Measurements from ENCODE around the gene LIG3. TPM values are rescaled to one million over a fixed set of nuclear protein-coding genes. Genes with fewer than 3 reads are reported as not detected.

Gene LIG3
- total and polyA plus RNA-seq, 2 of the 13 experiments (the other 11 are each of a cell fraction or from before 2014, with no cell fraction given), result 34.4 to 36.2 TPM

- peak; percentile 100 for TF ChIP-seq ZFP91 (CRISPR knock-in tag; IDR thresholded peaks at IDR 0.05; ENCODE audit: borderline replicate concordance)
- TF ChIP-seq ARNT (IDR thresholded peaks at IDR 0.05), result no peak
- no peak for TF ChIP-seq HNF4A (CRISPR knock-in tag; IDR thresholded peaks at IDR 0.05)
- TF ChIP-seq IKZF1 (IDR thresholded peaks at IDR 0.05), result no peak
- TF ChIP-seq ZNF33A (CRISPR knock-in tag; IDR thresholded peaks at IDR 0.05; ENCODE audit: borderline replicate concordance), result no peak
- TF ChIP-seq KDM2A (CRISPR knock-in tag; IDR thresholded peaks at IDR 0.05; ENCODE audit: borderline replicate concordance, low read depth), result peak; percentile 62
- TF ChIP-seq CENPT (CRISPR knock-in tag; IDR thresholded peaks at IDR 0.05; ENCODE audit: low read depth), result no peak
- 0 out of 2 replicates have a peak, but pooled peaks have one; percentile 29 for TF ChIP-seq HCFC1 (IDR thresholded peaks at IDR 0.05; ENCODE audit: low read depth, low read length)
- TF ChIP-seq ZNF720 (CRISPR knock-in tag; IDR thresholded peaks at IDR 0.05), result no peak
- no peak for TF ChIP-seq ZZZ3 (CRISPR knock-in tag; IDR thresholded peaks at IDR 0.05; ENCODE audit: borderline replicate concordance)
- no peak for TF ChIP-seq ZBTB26 (CRISPR knock-in tag; IDR thresholded peaks at IDR 0.05; ENCODE audit: borderline replicate concordance)
- TF ChIP-seq, protein P1, sequence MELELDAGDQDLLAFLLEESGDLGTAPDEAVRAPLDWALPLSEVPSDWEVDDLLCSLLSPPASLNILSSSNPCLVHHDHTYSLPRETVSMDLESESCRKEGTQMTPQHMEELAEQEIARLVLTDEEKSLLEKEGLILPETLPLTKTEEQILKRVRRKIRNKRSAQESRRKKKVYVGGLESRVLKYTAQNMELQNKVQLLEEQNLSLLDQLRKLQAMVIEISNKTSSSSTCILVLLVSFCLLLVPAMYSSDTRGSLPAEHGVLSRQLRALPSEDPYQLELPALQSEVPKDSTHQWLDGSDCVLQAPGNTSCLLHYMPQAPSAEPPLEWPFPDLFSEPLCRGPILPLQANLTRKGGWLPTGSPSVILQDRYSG (CRISPR knock-in tag; IDR thresholded peaks at IDR 0.05), result 0 out of 2 replicates have a peak, but pooled peaks have one; percentile 20
- no peak for TF ChIP-seq PHF5A (CRISPR knock-in tag; IDR thresholded peaks at IDR 0.05; ENCODE audit: low read depth, unreplicated experiment)
- peak; percentile 57; the same call in 1 of the 2 replicates for TF ChIP-seq ZBTB38 (CRISPR knock-in tag; IDR thresholded peaks at IDR 0.05)
- no peak for TF ChIP-seq ZNF230 (CRISPR knock-in tag; IDR thresholded peaks at IDR 0.05)
- TF ChIP-seq, protein P2, sequence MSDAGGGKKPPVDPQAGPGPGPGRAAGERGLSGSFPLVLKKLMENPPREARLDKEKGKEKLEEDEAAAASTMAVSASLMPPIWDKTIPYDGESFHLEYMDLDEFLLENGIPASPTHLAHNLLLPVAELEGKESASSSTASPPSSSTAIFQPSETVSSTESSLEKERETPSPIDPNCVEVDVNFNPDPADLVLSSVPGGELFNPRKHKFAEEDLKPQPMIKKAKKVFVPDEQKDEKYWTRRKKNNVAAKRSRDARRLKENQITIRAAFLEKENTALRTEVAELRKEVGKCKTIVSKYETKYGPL (CRISPR knock-in tag; IDR thresholded peaks at IDR 0.05), result peak; percentile 14; the same call in 1 of the 2 replicates
- TF ChIP-seq, protein P3, sequence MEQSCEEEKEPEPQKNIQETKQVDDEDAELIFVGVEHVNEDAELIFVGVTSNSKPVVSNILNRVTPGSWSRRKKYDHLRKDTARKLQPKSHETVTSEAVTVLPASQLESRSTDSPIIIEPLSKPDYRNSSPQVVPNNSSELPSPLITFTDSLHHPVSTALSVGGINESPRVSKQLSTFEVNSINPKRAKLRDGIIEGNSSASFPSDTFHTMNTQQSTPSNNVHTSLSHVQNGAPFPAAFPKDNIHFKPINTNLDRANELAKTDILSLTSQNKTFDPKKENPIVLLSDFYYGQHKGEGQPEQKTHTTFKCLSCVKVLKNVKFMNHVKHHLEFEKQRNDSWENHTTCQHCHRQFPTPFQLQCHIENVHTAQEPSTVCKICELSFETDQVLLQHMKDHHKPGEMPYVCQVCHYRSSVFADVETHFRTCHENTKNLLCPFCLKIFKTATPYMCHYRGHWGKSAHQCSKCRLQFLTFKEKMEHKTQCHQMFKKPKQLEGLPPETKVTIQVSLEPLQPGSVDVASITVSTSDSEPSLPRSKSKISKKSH (CRISPR knock-in tag; IDR thresholded peaks at IDR 0.05; ENCODE audit: borderline replicate concordance), result peak; percentile 40
- no peak for TF ChIP-seq E2F5 (CRISPR knock-in tag; conservative IDR thresholded peaks at IDR 0.05)
- no peak for TF ChIP-seq HNRNPL (IDR thresholded peaks at IDR 0.05; ENCODE audit: low read depth, low read length)
- TF ChIP-seq CEBPG (CRISPR knock-in tag; IDR thresholded peaks at IDR 0.05), result peak; percentile 63
- no peak for TF ChIP-seq KLF13 (CRISPR knock-in tag; IDR thresholded peaks at IDR 0.05)
- TF ChIP-seq ISX (CRISPR knock-in tag; conservative IDR thresholded peaks at IDR 0.05), result no peak
- no peak for TF ChIP-seq ATM (IDR thresholded peaks at IDR 0.05; ENCODE audit: borderline replicate concordance)
- no peak for TF ChIP-seq ZNF704 (CRISPR knock-in tag; IDR thresholded peaks at IDR 0.05; ENCODE audit: borderline replicate concordance)
Measured at GRCh38 chr17:34980353-34980680, at the start of gene LIG3 (continued).

Data from HepG2 (cell line).